Liver (tissue), 3 donors: Measurements from ENCODE around the gene RAD51C.

Experiments used
- CTCF ChIP-seq: fragments of 150-350 bp; IDR thresholded peaks from 2 replicates; pipeline ENCODE4 v1.5.1; 2017; ENCODE audit warnings: improper control_type of control experiment, low read depth, low read length; ENCODE audit not compliant: missing input control
- EGR1 ChIP-seq, 2 donors: IDR thresholded peaks; 2 replicates each; pipeline ENCODE4 v1.6.1; 2016 to 2018; ENCODE audit warnings: antibody characterized with exemption in 2 of 2, low read depth in 2 of 2
- HNF4A ChIP-seq, 2 donors: conservative IDR thresholded peaks; 2 replicates each; pipeline ENCODE4 v1.6.1; 2016; ENCODE audit warnings: antibody characterized with exemption in 2 of 2, mild to moderate bottlenecking in 2 of 2
- MAX ChIP-seq: IDR thresholded peaks from 2 replicates; pipeline ENCODE4 v1.6.1; 2016; ENCODE audit warnings: antibody characterized with exemption
- NR2F2 ChIP-seq: IDR thresholded peaks from 2 replicates; pipeline ENCODE4 v1.6.1; 2016; ENCODE audit warnings: antibody characterized with exemption
- RAD21 ChIP-seq, 2 donors: IDR thresholded peaks; 2 replicates each; pipeline ENCODE4 v1.6.1; 2016; ENCODE audit warnings: antibody characterized with exemption in 2 of 2, mild to moderate bottlenecking in 2 of 2
- RXRA ChIP-seq, 2 donors: IDR thresholded peaks; 2 replicates each; pipeline ENCODE4 v1.6.1; 2017 to 2018; ENCODE audit warnings: antibody characterized with exemption in 2 of 2, mild to moderate bottlenecking in 1 of 2
- SP1 ChIP-seq: IDR thresholded peaks from 2 replicates; pipeline ENCODE4 v1.6.1; 2018; ENCODE audit warnings: antibody characterized with exemption, mild to moderate bottlenecking
- TAF1 ChIP-seq: conservative IDR thresholded peaks from 2 replicates; pipeline ENCODE4 v1.6.1; 2016; ENCODE audit warnings: antibody characterized with exemption, mild to moderate bottlenecking
- YY1 ChIP-seq: IDR thresholded peaks from 2 replicates; pipeline ENCODE4 v1.6.1; 2016; ENCODE audit warnings: antibody characterized with exemption, mild to moderate bottlenecking
- TF ChIP-seq, protein P1 (sequence below): IDR thresholded peaks from 2 replicates; pipeline ENCODE4 v1.6.1; 2016; ENCODE audit warnings: antibody characterized with exemption
- TF ChIP-seq, protein P2 (sequence below): IDR thresholded peaks from 2 replicates; pipeline ENCODE4 v1.6.1; 2016; ENCODE audit warnings: antibody characterized with exemption, mild to moderate bottlenecking
- donor health status: healthy.
- donor health status: healthy.

- TF ChIP-seq CTCF: no peak
- TF ChIP-seq, protein P1, sequence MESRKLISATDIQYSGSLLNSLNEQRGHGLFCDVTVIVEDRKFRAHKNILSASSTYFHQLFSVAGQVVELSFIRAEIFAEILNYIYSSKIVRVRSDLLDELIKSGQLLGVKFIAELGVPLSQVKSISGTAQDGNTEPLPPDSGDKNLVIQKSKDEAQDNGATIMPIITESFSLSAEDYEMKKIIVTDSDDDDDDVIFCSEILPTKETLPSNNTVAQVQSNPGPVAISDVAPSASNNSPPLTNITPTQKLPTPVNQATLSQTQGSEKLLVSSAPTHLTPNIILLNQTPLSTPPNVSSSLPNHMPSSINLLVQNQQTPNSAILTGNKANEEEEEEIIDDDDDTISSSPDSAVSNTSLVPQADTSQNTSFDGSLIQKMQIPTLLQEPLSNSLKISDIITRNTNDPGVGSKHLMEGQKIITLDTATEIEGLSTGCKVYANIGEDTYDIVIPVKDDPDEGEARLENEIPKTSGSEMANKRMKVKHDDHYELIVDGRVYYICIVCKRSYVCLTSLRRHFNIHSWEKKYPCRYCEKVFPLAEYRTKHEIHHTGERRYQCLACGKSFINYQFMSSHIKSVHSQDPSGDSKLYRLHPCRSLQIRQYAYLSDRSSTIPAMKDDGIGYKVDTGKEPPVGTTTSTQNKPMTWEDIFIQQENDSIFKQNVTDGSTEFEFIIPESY: no peak
- no peak for TF ChIP-seq MAX
- no peak for TF ChIP-seq EGR1 (IDR thresholded peaks at IDR 0.05; ENCODE audit: low read depth in 2 of 2)
- TF ChIP-seq HNF4A (conservative IDR thresholded peaks at IDR 0.05): no peak
- TF ChIP-seq, protein P2, sequence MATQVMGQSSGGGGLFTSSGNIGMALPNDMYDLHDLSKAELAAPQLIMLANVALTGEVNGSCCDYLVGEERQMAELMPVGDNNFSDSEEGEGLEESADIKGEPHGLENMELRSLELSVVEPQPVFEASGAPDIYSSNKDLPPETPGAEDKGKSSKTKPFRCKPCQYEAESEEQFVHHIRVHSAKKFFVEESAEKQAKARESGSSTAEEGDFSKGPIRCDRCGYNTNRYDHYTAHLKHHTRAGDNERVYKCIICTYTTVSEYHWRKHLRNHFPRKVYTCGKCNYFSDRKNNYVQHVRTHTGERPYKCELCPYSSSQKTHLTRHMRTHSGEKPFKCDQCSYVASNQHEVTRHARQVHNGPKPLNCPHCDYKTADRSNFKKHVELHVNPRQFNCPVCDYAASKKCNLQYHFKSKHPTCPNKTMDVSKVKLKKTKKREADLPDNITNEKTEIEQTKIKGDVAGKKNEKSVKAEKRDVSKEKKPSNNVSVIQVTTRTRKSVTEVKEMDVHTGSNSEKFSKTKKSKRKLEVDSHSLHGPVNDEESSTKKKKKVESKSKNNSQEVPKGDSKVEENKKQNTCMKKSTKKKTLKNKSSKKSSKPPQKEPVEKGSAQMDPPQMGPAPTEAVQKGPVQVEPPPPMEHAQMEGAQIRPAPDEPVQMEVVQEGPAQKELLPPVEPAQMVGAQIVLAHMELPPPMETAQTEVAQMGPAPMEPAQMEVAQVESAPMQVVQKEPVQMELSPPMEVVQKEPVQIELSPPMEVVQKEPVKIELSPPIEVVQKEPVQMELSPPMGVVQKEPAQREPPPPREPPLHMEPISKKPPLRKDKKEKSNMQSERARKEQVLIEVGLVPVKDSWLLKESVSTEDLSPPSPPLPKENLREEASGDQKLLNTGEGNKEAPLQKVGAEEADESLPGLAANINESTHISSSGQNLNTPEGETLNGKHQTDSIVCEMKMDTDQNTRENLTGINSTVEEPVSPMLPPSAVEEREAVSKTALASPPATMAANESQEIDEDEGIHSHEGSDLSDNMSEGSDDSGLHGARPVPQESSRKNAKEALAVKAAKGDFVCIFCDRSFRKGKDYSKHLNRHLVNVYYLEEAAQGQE: no peak
- TF ChIP-seq RAD21 (IDR thresholded peaks at IDR 0.05): no peak
- TF ChIP-seq NR2F2: no peak
- no peak for TF ChIP-seq SP1
- TF ChIP-seq YY1: no peak
- no peak for TF ChIP-seq TAF1
- TF ChIP-seq RXRA (IDR thresholded peaks at IDR 0.05): no peak
Observed at GRCh38 chr17:58703916-58704286, 11.5 kb downstream of the RAD51C start.
